Activated CD4-positive, CD25-positive, alpha-beta regulatory T cell treated with anti-CD3 and anti-CD28 coated beads, Interleukin-2, amount 50 U/mL, for 24 hours (primary cell): ENCODE measurements around the gene ELP6.
"Not testable (repeated sequence)": the region's sequence is repeated elsewhere in the genome, so short reads cannot be mapped to it uniquely, and the experiment has no call there.

ENCODE experiments used
- ATAC-seq, 2 donors: fragments of 150-1000 bp; cut with Tn5 transposase; one replicate each; pipeline ENCODE4 v1.10.0; 2021; ENCODE audit warnings: mild to moderate bottlenecking in 1 of 2, moderate library complexity in 1 of 2

The ELP6 gene

GRCh38 chr3:47459534-47460085 lies 53.9 kb downstream of the ELP6 start:
- not testable (repeated sequence) for ATAC-seq

GRCh38 chr3:47456984-47457383 lies 56.5 kb downstream of the ELP6 start:
- ATAC-seq: no peak

GRCh38 chr3:47455806-47456452 lies 57.6 kb downstream of the ELP6 start:
- no peak for ATAC-seq

- ATAC-seq: no peak
Measured at GRCh38 chr3:47452453-47453215, 60.9 kb downstream of the ELP6 start.
